Measurements from ENCODE around the gene SNRPD3.
"Not testable (repeated sequence)": the region's sequence is repeated elsewhere in the genome, so short reads cannot be mapped to it uniquely, and the experiment has no call there.

SNRPD3 gene

DNA sequence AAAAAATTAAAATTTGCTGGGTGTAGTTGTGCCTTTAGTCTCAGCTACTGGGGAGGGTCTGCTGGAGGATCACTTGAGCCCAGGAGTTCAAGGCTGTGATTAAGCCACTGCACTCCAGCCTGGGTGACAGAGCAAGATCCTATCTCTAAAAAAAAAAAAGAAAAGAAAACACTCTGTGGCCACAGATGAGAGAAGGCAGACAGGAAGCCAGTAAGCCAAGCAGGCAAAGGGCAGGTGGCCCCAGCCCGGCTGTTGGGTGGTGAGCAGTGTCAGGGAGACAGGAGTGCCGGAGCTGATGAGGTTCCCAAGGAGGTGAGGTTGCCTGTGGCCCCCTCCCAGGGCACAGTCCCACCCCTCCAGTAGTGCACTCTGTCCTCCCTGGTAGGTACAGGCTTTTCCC is 66.8 kb downstream of the SNRPD3 start:
- not testable (repeated sequence) for DNase-seq
